Measurements from ENCODE around the gene EHF. TPM values are rescaled to one million over a fixed set of nuclear protein-coding genes. Genes with fewer than 3 reads are reported as not detected.
A peak's percentile ranks its signal among the peaks of the same experiment; 100 is the strongest.

Gene EHF
- total and polyA plus RNA-seq, 2 of the 13 experiments (the other 11 are each of a cell fraction or from before 2014, with no cell fraction given), result 0.04 to 0.46 TPM

DNA sequence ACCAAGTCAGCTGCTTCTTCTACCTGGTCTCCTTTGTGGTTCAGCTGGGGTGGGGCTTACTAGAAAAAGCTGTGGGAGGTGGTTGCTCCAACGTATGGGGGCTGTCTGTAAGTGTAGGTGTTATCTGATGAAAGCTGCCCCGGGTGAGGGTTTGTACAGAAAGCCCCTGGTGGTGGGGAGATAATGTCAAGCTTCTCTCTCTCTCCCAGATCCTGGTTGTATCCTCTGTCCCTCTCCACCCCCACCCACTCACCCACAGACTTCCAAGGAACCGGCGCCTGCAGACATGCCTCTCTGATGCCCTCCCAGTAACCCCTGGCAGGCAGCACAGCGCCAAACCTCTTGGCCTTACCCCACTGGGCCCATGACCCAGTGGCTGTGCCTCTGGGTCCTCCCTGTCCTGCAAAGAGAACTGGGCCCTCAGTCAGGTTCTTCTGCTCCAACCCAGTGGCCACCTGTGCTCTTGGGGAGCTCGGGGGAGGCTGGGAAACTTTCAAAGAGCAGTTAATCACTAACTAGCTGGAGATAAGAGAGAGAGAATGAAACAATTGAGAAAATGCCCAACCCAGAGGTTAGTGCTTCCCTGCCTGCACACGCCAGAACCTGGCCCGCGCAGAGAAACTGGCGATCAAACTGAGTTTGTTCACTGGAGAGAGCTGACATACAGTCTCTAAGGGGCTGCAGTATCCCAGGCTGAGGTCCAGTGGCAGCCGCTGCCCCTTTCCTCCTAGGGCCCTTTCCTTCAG lies 20.4 kb upstream of the EHF start (continued):
- TF ChIP-seq ASH2L (IDR thresholded peaks at IDR 0.05; ENCODE audit: insufficient read length, low read depth, low read length) (peak; percentile 19), FOXA3 (CRISPR knock-in tag; IDR thresholded peaks at IDR 0.05) (peak; percentile 43; the same call in 1 of the 2 replicates), ZNF564 (CRISPR knock-in tag; IDR thresholded peaks at IDR 0.05) (peak; percentile 67; the same call in 1 of the 2 replicates), HIVEP1 (CRISPR knock-in tag; IDR thresholded peaks at IDR 0.05) (peak; percentile 51; the same call in 1 of the 2 replicates)
- TF ChIP-seq, protein P1, sequence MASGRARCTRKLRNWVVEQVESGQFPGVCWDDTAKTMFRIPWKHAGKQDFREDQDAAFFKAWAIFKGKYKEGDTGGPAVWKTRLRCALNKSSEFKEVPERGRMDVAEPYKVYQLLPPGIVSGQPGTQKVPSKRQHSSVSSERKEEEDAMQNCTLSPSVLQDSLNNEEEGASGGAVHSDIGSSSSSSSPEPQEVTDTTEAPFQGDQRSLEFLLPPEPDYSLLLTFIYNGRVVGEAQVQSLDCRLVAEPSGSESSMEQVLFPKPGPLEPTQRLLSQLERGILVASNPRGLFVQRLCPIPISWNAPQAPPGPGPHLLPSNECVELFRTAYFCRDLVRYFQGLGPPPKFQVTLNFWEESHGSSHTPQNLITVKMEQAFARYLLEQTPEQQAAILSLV (CRISPR knock-in tag; IDR thresholded peaks at IDR 0.05; ENCODE audit: borderline replicate concordance), result 0 out of 2 replicates have a peak, but pooled peaks have one; percentile 26
- TF ChIP-seq, protein P2, sequence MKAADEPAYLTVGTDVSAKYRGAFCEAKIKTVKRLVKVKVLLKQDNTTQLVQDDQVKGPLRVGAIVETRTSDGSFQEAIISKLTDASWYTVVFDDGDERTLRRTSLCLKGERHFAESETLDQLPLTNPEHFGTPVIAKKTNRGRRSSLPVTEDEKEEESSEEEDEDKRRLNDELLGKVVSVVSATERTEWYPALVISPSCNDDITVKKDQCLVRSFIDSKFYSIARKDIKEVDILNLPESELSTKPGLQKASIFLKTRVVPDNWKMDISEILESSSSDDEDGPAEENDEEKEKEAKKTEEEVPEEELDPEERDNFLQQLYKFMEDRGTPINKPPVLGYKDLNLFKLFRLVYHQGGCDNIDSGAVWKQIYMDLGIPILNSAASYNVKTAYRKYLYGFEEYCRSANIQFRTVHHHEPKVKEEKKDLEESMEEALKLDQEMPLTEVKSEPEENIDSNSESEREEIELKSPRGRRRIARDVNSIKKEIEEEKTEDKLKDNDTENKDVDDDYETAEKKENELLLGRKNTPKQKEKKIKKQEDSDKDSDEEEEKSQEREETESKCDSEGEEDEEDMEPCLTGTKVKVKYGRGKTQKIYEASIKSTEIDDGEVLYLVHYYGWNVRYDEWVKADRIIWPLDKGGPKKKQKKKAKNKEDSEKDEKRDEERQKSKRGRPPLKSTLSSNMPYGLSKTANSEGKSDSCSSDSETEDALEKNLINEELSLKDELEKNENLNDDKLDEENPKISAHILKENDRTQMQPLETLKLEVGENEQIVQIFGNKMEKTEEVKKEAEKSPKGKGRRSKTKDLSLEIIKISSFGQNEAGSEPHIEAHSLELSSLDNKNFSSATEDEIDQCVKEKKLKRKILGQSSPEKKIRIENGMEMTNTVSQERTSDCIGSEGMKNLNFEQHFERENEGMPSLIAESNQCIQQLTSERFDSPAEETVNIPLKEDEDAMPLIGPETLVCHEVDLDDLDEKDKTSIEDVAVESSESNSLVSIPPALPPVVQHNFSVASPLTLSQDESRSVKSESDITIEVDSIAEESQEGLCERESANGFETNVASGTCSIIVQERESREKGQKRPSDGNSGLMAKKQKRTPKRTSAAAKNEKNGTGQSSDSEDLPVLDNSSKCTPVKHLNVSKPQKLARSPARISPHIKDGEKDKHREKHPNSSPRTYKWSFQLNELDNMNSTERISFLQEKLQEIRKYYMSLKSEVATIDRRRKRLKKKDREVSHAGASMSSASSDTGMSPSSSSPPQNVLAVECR (CRISPR knock-in tag; IDR thresholded peaks at IDR 0.05; ENCODE audit: borderline replicate concordance), result peak; percentile 41; the same call in 1 of the 2 replicates

Data from HepG2 (cell line).